ENCODE results near the gene SHH. TPM values are rescaled to one million over a fixed set of nuclear protein-coding genes. Genes with fewer than 3 reads are reported as not detected.

SHH gene
- total RNA-seq, 3 donors from 2014 or later (not counting 1 experiment from before 2014, with no cell fraction given), result not detected

- no peaks in the 10 kb centered on the region for H3K36me3 ChIP-seq (ENCODE audit: control insufficient read depth, insufficient read depth, low read length)
- no peak for ATAC-seq
- no peak overlapping the region for H3K27ac ChIP-seq (ENCODE audit: low read length)
- intact Hi-C loops (cut with micrococcal nuclease), result no loop called here
- no peaks in the 10 kb centered on the region for H3K9me3 Mint-ChIP-seq
- H3K27me3 Mint-ChIP-seq (ENCODE audit: low read depth in 2 of 2), result no peaks in the 10 kb centered on the region
- no peaks in the 10 kb centered on the region for H3K36me3 Mint-ChIP-seq
- H3K27me3 ChIP-seq (ENCODE audit: control insufficient read depth, insufficient read depth, low read length), result no peaks in the 10 kb centered on the region
- H3K4me3 Mint-ChIP-seq, result no peak overlapping the region
- no peak overlapping the region for H3K4me3 ChIP-seq (ENCODE audit: low read length)
- no peak overlapping the region for H3K27ac Mint-ChIP-seq
- DNase-seq, result no peak
- no peaks in the 10 kb centered on the region for H3K9me3 ChIP-seq (ENCODE audit: control insufficient read depth, insufficient read depth, low read length)
- 74% methylated on average over 14 of the region's 14 CpGs for WGBS (ENCODE audit: insufficient coverage)
- no peaks in the 10 kb centered on the region for H3K4me1 ChIP-seq (ENCODE audit: control insufficient read depth, insufficient read depth, low read length)
- H3K4me1 Mint-ChIP-seq, result no peaks in the 10 kb centered on the region
- TF ChIP-seq CTCF (IDR thresholded peaks at IDR 0.05), result no peak
Measured at GRCh38 chr7:155844019-155844453, 31.8 kb upstream of the SHH start.

- 88% methylated on average over 20 of the region's 20 CpGs for WGBS (ENCODE audit: insufficient coverage)
Measured at GRCh38 chr7:155843426-155844018, 31.3 kb upstream of the SHH start.

GRCh38 chr7:155842496-155843265, 30.4 kb upstream of the SHH start:
- no peaks in the 10 kb centered on the region for H3K9me3 ChIP-seq (ENCODE audit: control insufficient read depth, insufficient read depth, low read length)
- no peak overlapping the region for H3K27ac ChIP-seq (ENCODE audit: low read length)
- no peak overlapping the region for H3K27ac Mint-ChIP-seq
- WGBS (ENCODE audit: insufficient coverage), result 81% methylated on average over 21 of the region's 21 CpGs
- intact Hi-C loops (cut with micrococcal nuclease), result no loop called here
- no peak overlapping the region for H3K4me3 ChIP-seq (ENCODE audit: low read length)
- H3K27me3 Mint-ChIP-seq (ENCODE audit: low read depth in 2 of 2), result no peaks in the 10 kb centered on the region
- no peak overlapping the region for H3K4me3 Mint-ChIP-seq
- no peak for ATAC-seq
- no peaks in the 10 kb centered on the region for H3K36me3 Mint-ChIP-seq
- no peaks in the 10 kb centered on the region for H3K27me3 ChIP-seq (ENCODE audit: control insufficient read depth, insufficient read depth, low read length)
- no peak for TF ChIP-seq CTCF (IDR thresholded peaks at IDR 0.05)
- no peaks in the 10 kb centered on the region for H3K4me1 ChIP-seq (ENCODE audit: control insufficient read depth, insufficient read depth, low read length)
- H3K4me1 Mint-ChIP-seq, result no peaks in the 10 kb centered on the region
- no peaks in the 10 kb centered on the region for H3K36me3 ChIP-seq (ENCODE audit: control insufficient read depth, insufficient read depth, low read length)
- no peaks in the 10 kb centered on the region for H3K9me3 Mint-ChIP-seq
- no peak for DNase-seq

More at GRCh38 chr7:155843426-155844018, 31.3 kb upstream of the SHH start:
- H3K27me3 ChIP-seq (ENCODE audit: control insufficient read depth, insufficient read depth, low read length), result no peaks in the 10 kb centered on the region
- DNase-seq, result no peak
- H3K27ac Mint-ChIP-seq, result no peak overlapping the region
- ATAC-seq, result no peak
- H3K9me3 ChIP-seq (ENCODE audit: control insufficient read depth, insufficient read depth, low read length), result no peaks in the 10 kb centered on the region
- intact Hi-C loops (cut with micrococcal nuclease), result no loop called here
- H3K36me3 ChIP-seq (ENCODE audit: control insufficient read depth, insufficient read depth, low read length), result no peaks in the 10 kb centered on the region
- no peaks in the 10 kb centered on the region for H3K36me3 Mint-ChIP-seq
- no peak overlapping the region for H3K4me3 ChIP-seq (ENCODE audit: low read length)
- no peak overlapping the region for H3K27ac ChIP-seq (ENCODE audit: low read length)
- no peak overlapping the region for H3K4me3 Mint-ChIP-seq
- H3K4me1 Mint-ChIP-seq, result no peaks in the 10 kb centered on the region
- no peaks in the 10 kb centered on the region for H3K27me3 Mint-ChIP-seq (ENCODE audit: low read depth in 2 of 2)
- H3K9me3 Mint-ChIP-seq, result no peaks in the 10 kb centered on the region
- H3K4me1 ChIP-seq (ENCODE audit: control insufficient read depth, insufficient read depth, low read length), result no peaks in the 10 kb centered on the region
- TF ChIP-seq CTCF (IDR thresholded peaks at IDR 0.05), result no peak

All from natural killer cell (primary cell).